Umbilical cord (tissue), 2 donors: Measurements from ENCODE around the gene HACD2. TPM values are rescaled to one million over a fixed set of nuclear protein-coding genes. Genes with fewer than 3 reads are reported as not detected.

Experiments
- DNase-seq: peaks from one replicate; pipeline ENCODE4 v3.0.0-alpha.2; 2015; ENCODE audit warnings: low spot score
- total RNA-seq: library from RNA; depleted of rRNA; stranded (reverse); fragments of >200 nt; gene quantifications from one replicate; pipeline ENCODE4 v1.2.3, GENCODE V29; 2014; ENCODE audit warnings: low replicate concordance; ENCODE audit not compliant: insufficient read depth

Gene HACD2
- total RNA-seq, 1 donor from 2014 or later, result 14.7 TPM

DNA sequence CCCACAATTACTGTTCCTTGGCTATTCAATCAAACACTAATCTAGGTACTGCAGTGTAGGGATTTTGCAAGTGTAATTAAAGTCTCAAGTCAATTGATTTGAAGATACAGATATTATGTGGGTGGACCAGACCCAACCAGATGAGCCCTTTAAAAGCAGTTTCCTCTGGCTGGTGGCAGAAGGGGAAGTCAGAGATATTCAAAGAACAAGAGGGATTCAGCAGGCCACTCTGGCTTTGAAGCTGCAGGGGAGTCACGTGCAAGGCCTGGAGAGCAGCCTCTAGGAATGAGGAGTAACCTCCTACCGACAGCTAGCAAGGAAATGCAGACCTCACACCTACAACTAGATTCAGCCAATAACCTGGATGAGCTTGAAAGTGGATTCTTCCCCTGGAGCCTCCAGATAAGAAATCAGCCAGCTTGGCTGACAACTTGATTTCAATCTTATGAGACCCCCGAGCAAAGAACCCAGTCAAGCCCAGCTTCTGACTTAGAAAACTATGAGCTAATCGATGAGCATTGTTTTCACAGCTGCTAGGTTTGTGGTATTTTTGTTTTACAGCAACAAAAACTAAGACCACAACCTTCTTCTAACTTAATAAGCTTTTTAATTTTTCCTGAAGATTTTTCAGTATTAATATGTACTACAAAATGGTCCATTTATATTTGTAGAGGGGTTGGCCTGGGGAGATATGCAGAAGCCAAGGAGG is 13.4 kb downstream of the HACD2 start:
- peak; percentile 6 for DNase-seq

DNA sequence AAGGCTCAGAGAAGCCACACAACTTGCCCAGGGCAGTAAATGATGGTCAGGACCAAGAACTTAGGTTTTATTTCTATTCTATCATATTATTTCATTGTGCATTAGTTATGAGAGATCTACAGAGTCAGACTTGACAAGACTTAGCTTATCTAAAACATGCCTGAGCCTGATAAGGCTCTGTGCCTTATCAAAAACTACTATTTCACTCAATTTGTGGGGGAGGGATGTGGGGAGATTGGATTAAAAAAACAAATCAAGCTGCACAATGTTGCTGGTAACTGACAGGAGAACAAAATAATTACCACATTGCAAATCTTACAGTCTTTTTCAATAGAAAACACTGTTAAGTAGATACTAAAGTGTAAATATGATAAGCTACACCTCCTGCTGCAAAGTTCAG is 16.0 kb downstream of the HACD2 start:
- DNase-seq, result peak; percentile 6

DNA sequence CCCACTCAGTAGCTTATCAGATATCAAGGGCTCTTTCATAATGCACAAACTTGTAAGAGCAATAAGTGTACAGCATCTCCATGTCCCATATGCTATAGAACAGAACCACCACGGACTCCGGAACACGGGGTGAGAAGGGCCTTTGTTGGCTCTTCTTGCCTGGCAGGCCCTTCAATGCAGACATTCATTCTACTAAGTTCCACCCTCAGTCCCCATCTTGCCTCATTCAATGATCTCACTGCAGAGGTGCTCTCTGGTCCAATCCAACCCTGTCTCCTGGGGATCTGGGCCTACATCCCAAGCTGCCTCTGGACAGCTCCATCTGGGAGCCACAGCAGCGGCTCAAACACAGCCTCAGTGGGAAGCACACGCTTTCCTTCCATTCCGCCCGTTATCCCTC is 16.8 kb downstream of the HACD2 start:
- no peak for DNase-seq

DNA sequence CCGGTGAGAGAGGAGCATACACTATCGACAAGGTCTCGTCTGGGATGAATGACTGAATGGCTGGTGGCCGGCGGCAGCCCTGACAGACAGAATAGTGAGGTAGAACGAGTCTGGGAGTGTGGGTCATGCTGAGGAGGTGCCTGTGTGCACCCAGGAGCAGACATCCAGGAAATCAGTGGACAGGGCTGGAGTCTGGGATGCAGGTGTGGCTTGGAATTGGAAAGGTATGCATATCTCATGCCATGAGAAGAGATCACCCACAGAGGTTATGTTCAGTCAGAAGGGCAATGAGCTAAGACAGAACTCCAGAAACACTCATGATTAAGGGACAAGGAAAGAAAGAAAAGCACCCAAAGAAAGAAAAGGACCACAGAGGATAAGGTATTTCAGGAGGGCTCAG is 20.8 kb downstream of the HACD2 start:
- DNase-seq, result no peak

DNA sequence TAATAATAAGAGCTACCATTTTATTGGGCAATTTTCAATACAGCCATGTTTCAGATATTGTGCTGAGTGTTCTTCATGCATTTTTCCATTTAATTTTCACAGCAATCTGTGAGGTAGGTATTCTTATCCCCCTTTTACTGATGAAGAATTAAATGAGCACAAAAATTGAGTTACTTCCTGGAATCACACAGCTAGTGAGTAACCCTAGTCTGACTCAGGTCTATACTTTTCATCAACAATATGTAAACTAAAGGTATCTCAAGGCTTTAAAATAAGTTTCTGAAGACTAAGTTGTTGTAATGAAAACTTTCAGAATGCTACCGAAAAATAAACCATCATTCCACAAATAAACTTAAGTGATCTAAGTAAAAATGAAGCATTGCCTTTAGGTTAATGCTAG is 22.3 kb downstream of the HACD2 start:
- DNase-seq, result no peak

DNA sequence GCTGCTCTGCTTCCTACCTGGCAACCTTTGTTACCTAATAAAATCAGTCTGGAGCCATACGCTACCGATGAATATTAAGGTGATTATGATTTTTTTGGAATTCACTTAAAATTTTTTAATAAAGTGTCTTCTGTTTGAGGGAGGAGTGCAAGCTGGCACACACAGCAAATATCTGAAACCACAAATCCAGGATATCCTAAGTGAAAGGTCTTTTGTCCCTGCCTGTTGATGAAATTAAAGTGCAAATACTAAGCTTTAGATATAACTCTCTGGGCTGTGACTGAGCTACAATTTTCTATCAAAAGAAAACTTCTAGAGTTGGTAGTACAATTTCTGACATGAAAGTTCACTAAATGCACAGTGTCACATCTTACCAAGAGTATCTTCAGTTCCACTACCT is 23.7 kb downstream of the HACD2 start:
- no peak for DNase-seq

DNA sequence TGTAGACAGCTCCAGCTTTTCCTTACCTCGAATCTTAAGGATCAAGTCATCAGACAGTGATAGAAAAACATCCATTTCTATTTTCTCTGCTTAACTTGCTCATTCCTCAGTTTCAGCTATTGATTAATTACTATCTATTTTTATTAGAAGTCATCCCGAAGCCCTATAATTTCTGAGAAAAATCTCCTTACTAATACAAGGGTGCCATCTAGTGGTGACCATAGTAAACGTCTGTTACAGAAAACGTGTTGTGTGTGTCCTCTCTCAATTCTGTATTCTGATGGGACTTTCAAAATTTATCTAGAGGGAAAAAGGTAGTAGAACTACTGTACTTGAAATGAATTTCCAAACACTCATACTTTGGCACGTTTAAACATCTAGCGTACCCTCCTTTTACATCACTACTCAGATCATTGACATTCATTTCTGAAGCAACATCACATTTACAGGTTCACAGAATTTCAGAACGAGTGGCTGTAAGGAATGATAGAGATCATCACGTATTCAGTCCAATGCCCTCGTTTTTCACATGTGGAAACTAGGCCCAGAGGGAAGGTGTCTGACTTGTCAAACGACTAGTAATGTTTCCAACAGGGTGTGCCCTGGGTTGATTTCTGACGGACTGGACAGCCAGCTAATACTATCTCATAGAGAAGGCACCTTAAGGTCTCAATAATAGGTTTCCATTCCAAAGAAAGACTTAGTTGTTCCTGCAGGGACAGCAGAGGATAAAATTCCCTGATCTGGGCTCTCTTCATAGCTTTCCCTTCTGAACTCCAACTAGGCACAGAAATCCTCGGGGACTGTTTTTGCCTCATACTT is 25.6 kb downstream of the HACD2 start:
- DNase-seq, result peak; percentile 51

DNA sequence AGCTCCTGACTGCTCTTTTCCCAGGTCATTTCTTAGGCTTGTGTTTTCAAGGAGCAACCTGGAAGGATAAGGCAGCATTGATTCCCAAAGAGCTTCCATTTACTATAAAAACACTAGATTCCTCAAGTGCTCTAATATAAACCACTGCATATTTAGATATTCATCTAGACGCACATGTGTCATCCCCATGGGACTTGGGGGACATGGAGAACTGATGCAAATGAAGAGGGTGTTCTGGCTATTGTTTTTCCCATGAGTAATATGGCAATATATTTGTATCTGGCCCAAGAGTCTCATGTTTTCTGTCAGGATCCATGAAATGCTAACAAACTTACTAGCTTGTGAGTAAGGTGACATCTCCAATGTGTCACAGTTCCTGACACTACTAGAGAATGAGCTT is 31.3 kb downstream of the HACD2 start:
- no peak for DNase-seq

DNA sequence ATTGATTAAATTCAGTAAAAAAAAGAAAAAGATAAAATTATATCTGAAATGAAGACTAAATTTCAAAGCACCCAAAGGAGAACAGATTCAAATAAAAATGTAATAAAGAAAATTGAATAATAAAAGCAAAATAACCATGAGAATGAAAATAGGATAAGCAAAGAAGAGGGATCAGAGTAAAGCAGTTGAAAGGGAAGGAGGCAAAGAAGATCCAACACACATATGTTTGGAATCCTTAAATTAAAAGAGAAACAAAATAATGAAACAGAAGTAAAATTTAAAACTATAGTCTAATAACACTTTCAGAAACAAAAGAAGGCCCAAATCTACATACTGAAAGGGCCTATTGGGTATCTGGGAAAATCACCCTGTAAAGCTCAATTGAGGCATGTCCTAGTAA is 32.1 kb downstream of the HACD2 start:
- DNase-seq, result no peak

DNA sequence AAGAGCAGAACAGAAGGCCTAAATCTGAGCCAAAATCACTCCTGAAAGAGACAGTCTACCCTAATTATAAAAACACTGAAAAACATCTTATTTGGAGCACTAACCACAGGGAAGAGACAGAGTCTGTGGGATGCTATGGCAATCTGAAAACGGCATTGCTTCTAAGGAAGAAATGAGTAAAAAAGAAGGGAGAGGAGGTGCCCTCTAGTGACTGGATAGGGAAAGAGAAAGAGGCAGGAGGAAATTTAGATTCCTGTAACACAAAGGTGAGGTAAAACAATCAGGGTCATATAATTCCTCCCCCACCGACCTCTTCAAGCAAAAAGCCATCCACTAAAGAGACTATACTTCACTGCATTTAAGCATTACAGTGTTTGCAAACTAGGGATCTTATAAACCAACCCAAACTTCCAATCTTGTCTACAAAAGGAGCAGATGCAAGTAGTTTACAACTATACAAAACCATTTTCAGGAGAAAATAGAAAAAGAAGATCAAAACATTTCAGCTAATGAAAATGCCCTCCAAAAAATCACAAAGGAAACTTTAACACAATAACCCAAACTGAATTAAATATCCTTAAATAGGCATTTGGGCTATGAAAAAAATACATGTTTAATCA is 32.6 kb downstream of the HACD2 start:
- DNase-seq, result no peak

DNA sequence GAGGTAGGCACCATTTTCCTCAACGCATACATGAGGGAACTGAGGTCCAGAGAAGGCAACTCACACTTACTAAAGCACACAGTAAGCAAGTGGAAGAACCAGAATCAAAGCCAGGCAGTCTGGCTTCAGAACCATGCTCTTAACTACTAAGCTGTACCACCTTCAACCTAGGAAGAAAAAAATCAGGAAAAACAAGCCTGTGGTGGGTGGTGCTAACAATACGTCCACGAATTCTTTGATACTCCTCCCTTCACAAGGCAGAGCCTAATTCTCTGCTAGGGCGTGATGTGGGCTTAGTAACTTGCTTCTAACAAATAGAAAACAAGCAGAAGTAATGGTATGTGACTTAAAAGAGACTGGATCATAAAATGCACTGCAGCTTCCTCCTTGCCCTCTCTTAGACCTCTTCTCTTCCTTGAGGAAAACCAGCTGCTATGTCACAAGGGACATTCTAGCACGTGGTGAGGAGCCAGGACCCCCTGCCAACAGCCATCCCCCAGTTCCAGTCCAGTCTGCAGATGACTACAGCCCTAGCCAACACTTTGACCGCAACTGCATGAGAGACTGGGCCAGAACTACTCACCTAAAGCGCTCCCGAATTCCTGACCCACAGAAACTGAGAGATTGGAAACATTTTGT is 36.9 kb downstream of the HACD2 start:
- DNase-seq, result peak; percentile 3

DNA sequence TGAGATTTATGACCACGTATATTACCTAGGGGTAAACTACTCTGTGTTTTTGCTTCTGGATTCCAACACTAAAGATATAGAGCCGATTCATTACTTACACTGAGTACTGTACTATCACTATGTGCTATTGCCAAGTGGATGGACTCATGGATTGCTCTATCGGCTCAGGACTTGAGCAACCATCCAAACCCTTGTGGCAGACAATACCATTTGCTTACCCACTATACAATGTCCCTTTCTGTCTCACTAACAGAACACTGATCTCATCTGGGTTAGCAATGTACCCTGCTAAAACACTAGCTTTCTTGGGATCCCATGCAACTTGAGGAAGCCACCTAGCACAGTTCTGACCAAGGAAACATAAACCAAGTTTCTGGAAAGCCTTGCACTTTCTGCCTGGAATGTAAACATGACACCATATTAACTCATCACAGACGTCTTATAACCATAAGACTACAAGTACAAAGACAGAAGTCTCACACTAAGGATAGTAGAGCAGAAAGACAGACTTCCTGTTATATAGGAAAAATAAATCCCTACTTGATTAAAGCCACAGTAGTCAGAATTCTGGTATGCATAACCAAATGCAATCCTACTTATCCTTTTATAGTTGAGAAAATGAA is 38.6 kb downstream of the HACD2 start:
- peak; percentile 7 for DNase-seq

DNA sequence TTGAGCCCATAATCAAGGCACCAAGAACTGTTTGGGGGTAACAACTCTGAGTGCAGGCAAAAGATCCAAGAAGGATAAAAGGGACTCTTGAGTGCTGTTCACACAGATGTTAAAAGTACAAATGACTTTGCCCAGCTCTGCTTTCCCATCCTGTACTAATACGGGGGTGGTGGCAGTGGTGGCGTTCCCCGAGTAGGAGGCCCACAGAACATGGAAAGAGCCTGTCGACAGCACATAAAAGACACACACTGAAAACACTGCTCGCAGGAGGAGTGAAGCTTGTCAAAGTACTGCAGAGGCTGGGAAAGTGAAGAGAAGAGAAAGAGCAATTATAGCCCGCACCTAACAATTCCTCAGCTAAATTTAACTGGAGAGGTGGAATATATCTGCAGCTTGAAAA is 40.9 kb downstream of the HACD2 start:
- DNase-seq, result no peak

DNA sequence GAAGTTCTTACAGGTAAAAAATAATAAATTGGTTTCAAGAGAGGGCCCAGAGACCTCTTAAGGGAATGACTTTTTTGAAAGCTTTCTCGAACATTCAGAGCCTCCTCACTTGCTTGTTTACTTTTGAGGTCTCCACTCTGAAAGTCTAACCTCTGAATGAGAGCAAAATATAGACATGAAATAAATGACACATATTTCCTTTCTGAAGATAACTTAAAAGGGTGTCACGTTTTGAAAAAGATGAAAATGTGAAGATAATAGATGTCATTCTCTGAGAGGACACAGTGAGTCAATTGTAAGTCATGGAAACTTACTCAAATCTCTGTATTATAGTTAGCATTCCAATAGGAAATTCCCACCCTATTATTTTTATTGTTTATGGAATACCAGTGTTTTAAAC is 44.6 kb downstream of the HACD2 start:
- DNase-seq, result no peak

DNA sequence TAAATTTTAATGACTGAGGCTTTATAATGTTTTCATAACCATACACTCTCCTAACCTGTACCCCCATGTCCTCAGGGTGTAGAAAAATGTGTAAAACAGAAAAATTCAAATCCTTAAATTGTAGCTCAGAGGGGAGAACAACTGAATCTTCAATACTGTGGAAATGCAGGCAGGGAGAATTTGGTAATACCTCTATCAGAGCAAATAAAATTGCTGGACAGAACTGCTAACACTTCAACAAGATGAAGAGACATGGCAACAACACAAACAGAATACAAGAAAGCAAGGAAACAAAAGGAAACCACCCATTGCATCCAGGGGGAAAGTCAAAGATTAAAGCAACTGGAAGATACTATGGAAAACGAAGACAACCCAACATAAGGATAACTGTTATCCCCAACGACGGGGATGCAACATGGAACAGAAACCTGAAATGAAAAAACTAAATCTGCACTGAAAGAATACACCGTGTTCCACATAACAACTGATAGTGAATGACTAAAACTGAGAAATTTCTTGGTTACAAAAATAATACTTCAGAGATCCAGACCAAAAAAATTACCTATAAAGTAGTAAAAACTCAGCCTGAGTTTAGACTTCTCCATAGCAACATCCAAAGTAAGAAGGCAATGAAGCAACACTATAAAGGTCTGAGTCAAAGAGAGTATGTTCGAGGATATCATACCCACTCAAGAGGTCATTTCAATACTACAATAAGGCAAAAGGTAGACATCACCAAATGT is 48.5 kb downstream of the HACD2 start:
- no peak for DNase-seq

DNA sequence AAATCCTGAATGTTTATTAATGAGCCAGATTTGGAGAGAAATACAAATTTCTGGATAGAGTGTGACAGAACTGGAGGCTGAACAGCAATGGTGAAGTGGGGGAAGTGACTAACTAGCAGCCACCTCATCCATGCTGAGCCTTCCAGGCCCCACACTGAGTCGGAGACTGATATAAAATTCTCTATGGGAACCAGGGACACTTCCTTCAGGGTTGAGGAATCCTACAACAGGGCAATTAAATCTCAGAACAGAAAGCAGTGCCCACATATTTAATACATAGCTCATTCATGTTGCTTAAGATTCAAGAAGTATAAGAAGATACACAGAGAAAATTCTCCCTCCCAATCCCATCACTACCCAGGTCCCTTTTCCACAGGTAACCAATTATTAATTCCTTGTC is 49.3 kb downstream of the HACD2 start:
- no peak for DNase-seq

DNA sequence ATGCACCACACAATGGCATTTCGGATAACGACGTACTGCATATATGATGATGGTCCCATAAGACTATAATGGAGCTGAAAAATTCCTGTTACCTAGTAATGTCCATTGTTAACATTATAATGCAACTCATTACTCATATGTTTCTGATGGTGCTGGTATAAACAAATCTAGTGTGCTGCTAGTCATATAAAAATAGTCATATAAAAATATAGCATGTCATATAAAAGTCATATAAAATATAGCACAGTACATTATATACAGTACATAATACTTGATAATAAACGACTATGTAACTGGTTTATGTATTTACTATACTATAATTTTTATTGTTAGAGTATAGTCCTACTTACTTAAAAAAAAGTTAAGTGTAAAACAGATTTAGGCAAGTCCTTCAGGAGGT is 50.6 kb downstream of the HACD2 start:
- no peak for DNase-seq

DNA sequence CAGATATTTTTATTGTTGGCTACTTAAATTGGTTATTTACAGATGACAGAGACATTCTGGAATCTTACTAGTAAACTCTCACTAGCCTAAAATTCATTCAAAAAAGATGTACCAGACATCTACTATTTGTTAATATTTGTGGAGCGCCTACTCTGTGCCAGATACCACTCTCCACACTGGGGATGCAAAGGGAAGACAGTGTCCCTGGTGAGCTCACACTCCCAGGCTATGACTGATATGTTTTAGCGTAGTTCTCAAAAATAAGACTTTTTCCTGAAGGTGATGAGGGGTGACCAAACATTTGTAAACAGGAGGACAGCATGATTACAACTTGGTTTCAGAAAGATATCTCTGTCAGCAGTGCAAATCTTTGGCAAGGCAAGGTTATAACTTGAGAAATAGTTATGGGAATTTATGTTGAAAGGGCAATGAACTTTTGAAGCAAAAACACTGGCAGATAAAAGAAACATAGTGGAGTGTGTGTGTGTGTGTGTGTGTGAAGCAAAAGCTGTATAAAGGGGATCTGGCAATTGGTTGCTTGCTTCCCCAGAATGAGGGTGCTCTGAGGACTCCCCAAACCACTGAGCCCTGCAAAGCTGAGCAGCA is 51.2 kb downstream of the HACD2 start:
- DNase-seq, result no peak

DNA sequence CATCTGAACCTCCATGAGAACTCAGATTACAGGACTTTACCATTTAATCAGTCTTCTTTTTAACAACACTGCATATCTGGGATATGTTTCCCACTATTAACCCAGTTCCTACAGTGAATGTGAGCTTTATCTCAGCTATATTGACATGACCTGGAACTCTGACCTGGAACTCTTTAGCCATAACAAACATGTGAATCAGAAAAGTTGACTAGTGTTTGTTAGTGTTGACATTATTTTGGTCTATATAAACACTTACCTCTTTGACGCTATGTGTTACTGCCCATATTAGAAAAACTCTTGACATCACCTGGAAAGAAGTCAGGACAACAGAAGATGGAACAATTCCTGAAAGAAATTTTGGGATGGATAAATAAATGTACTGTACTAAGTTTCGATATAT is 56.7 kb downstream of the HACD2 start:
- no peak for DNase-seq

DNA sequence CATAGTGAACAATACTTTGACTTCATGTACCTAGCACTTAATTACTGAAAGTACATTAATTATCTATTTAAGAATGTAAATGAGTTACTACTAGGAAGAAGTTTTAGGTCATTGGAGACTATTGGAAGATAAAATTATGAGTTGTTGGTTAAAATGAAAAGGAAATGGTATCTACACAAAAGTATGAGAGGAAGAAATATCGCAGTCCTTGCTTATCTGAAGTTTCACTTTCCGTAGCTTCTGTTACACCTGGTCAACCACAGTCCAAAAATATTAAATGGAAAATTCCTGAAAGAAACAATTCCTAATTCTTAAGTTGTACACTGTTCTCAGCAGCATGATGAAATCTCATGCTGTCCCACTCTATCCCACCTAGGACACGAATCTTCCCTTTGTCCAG is 57.8 kb downstream of the HACD2 start:
- no peak for DNase-seq

DNA sequence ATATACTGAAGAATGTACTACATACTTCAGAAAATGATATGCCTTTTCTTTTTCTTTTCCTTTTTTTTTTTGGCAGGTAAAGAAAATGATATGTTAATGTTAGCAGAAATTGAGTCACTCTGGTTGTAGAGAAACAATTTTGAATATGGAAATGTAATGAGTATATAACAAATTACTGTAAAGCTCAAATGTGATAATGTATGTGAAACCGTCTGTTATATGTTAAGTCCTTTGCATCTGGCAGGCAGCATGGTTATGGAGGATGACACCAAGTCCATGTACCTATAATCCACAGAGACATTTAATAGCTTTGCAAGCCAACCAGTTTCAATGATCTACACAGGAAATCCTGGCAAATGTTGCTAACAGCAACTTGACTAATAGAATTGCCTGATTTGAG is 58.4 kb downstream of the HACD2 start:
- DNase-seq, result no peak
